Ishikawa (cell line): ENCODE data around the gene ZBTB22.

Source experiments
- CEBPB ChIP-seq: IDR thresholded peaks from 2 replicates; pipeline ENCODE4 v1.6.1; 2012
- EP300 ChIP-seq: IDR thresholded peaks from 2 replicates; pipeline ENCODE4 v1.6.1; 2012; ENCODE audit warnings: borderline replicate concordance
- TAF1 ChIP-seq: IDR thresholded peaks from 2 replicates; pipeline ENCODE4 v1.6.1; 2012; ENCODE audit warnings: low read depth, mild to moderate bottlenecking
- USF1 ChIP-seq: IDR thresholded peaks from 2 replicates; pipeline ENCODE4 v1.6.1; 2012
- ZBTB7A ChIP-seq: IDR thresholded peaks from 2 replicates; pipeline ENCODE4 v1.6.1; 2012; ENCODE audit warnings: low read depth

- TF ChIP-seq TAF1 (no peak), USF1 (no peak), CEBPB (no peak), ZBTB7A (no peak), EP300 (no peak)
Measured at GRCh38 chr6:33292996-33293682, 24.4 kb downstream of the ZBTB22 start.
